CD8-positive, alpha-beta memory T cell (primary cell): ENCODE data around the gene CTNNA2. TPM values are rescaled to one million over a fixed set of nuclear protein-coding genes. Genes with fewer than 3 reads are reported as not detected.

Experiments used
- CTCF ChIA-PET: fragments of 350-600 bp; sonication (Branson Sonifier 250); formaldehyde crosslinking; loops from one replicate; lab custom pipeline; 2021; ENCODE audit warnings: antibody characterized with exemption; lab: Charles Lee
- POLR2A ChIA-PET: fragments of 350-600 bp; sonication (Branson Sonifier 250); formaldehyde crosslinking; loops from one replicate; lab custom pipeline; 2021; ENCODE audit warnings: antibody characterized with exemption; lab: Charles Lee
- DNase-seq, 5 donors: peaks; one replicate each; pipeline versions ENCODE4 v3.0.0 to v3.0.0-alpha.2; 2020 to 2022; ENCODE audit warnings: mixed read lengths in 1 of 5
- H3K27ac ChIP-seq: one replicate; pipeline ENCODE4 v1.7.0; 2013; ENCODE audit warnings: low read depth, mild to moderate bottlenecking, low read length, moderate library complexity
- H3K27me3 ChIP-seq: 2 replicates; pipeline ENCODE4 v1.7.0; 2013; ENCODE audit warnings: low read length, mild to moderate bottlenecking; ENCODE audit not compliant: insufficient read depth, poor library complexity, severe bottlenecking
- H3K36me3 ChIP-seq: 2 replicates; pipeline ENCODE4 v1.7.0; 2013; ENCODE audit warnings: mild to moderate bottlenecking, low read length, moderate library complexity; ENCODE audit not compliant: insufficient read depth
- H3K4me1 ChIP-seq: 2 replicates; pipeline ENCODE4 v1.7.0; 2013; ENCODE audit warnings: mild to moderate bottlenecking, low read length, moderate library complexity; ENCODE audit not compliant: insufficient read depth
- H3K4me3 ChIP-seq: 2 replicates; pipeline ENCODE4 v1.7.0; 2013; ENCODE audit warnings: mild to moderate bottlenecking, low read length
- H3K9me3 ChIP-seq: 2 replicates; pipeline ENCODE4 v1.7.0; 2013; ENCODE audit warnings: mild to moderate bottlenecking, low read length
- H3K27ac Mint-ChIP-seq, 8 donors: one replicate each; pipeline ENCODE4 v1.8.0; 2020 to 2021; ENCODE audit warnings: mixed read lengths in 8 of 8, mild to moderate bottlenecking in 6 of 8, inconsistent platforms in 3 of 8, moderate library complexity in 3 of 8
- H3K27me3 Mint-ChIP-seq, 2 donors: one replicate each; pipeline ENCODE4 v1.8.0; 2020 to 2021; ENCODE audit warnings: mixed read lengths in 2 of 2, mild to moderate bottlenecking in 1 of 2, moderate library complexity in 1 of 2
- H3K36me3 Mint-ChIP-seq, 3 donors: one replicate each; pipeline ENCODE4 v1.8.0; 2020 to 2021; ENCODE audit warnings: mixed read lengths in 3 of 3, inconsistent platforms in 1 of 3, mild to moderate bottlenecking in 1 of 3
- H3K4me1 Mint-ChIP-seq, 3 donors: one replicate each; pipeline ENCODE4 v1.8.0; 2020 to 2021; ENCODE audit warnings: mixed read lengths in 3 of 3, inconsistent platforms in 1 of 3, mild to moderate bottlenecking in 1 of 3
- H3K4me3 Mint-ChIP-seq, 7 donors: one replicate each; pipeline ENCODE4 v1.8.0; 2020 to 2021; ENCODE audit warnings: mixed read lengths in 7 of 7, mild to moderate bottlenecking in 6 of 7, moderate library complexity in 4 of 7, inconsistent platforms in 2 of 7
- H3K9me3 Mint-ChIP-seq, 5 donors: one replicate each; pipeline ENCODE4 v1.8.0; 2020 to 2022; ENCODE audit warnings: mixed read lengths in 5 of 5, mild to moderate bottlenecking in 3 of 5, moderate library complexity in 2 of 5, inconsistent platforms in 1 of 5
- polyA plus RNA-seq: library from polyadenylated mRNA; unstranded; fragments of 300-500 nt; fragmentation: Illumina TruSeq; gene quantifications from one replicate; pipeline ENCODE4 v1.2.3, GENCODE V29; 2021
- total RNA-seq, 2 experiments: library from RNA; stranded (reverse); gene quantifications; one replicate each; pipeline ENCODE4 v1.2.3, GENCODE V29; 2021

Gene CTNNA2
- total and polyA plus RNA-seq, 3 experiments from 2014 or later = not detected

GRCh38 chr2:79620679-79621078 lies 107.8 kb downstream of the CTNNA2 start:
- Histone ChIP-seq H3K4me1 (no peaks in the 10 kb centered on the region), H3K4me3 (no peak overlapping the region), H3K27ac (no peak overlapping the region), H3K27me3 (no peaks in the 10 kb centered on the region), H3K36me3 (no peaks in the 10 kb centered on the region), H3K9me3 (no peaks in the 10 kb centered on the region)
- Mint-ChIP-seq H3K27ac (no peak overlapping the region), H3K9me3 (peaks cover 8 to 37% (median 14%) of the 10 kb centered on the region in 5 donors), H3K36me3 (no peaks in the 10 kb centered on the region), H3K27me3 (no peaks in the 10 kb centered on the region), H3K4me3 (no peak overlapping the region), H3K4me1 (no peaks in the 10 kb centered on the region)
- ChIA-PET CTCF (no interaction called here), POLR2A (no interaction called here)
- no peak for DNase-seq

GRCh38 chr2:79621252-79621651 lies 108.4 kb downstream of the CTNNA2 start:
- H3K4me1 ChIP-seq = no peaks in the 10 kb centered on the region
- ChIA-PET POLR2A (no interaction called here), CTCF (no interaction called here)

GRCh38 chr2:79621755-79622154 lies 108.9 kb downstream of the CTNNA2 start:
- Mint-ChIP-seq H3K27ac (no peak overlapping the region), H3K4me3 (no peak overlapping the region), H3K27me3 (no peaks in the 10 kb centered on the region), H3K9me3 (peaks cover 12 to 38% (median 19%) of the 10 kb centered on the region in 5 donors), H3K4me1 (no peaks in the 10 kb centered on the region), H3K36me3 (no peaks in the 10 kb centered on the region)
- no peaks in the 10 kb centered on the region for H3K27me3 ChIP-seq
- H3K4me1 ChIP-seq = no peaks in the 10 kb centered on the region
- H3K36me3 ChIP-seq = no peaks in the 10 kb centered on the region
- DNase-seq = no peak
- no peak overlapping the region for H3K4me3 ChIP-seq
- no peaks in the 10 kb centered on the region for H3K9me3 ChIP-seq
- ChIA-PET POLR2A (no interaction called here), CTCF (no interaction called here)
- no peak overlapping the region for H3K27ac ChIP-seq

More at GRCh38 chr2:79621252-79621651, 108.4 kb downstream of the CTNNA2 start:
- Mint-ChIP-seq H3K27ac (no peak overlapping the region), H3K27me3 (no peaks in the 10 kb centered on the region), H3K4me3 (no peak overlapping the region), H3K36me3 (no peaks in the 10 kb centered on the region), H3K9me3 (peaks cover 9 to 38% (median 16%) of the 10 kb centered on the region in 5 donors), H3K4me1 (no peaks in the 10 kb centered on the region)
- Histone ChIP-seq H3K9me3 (no peaks in the 10 kb centered on the region), H3K36me3 (no peaks in the 10 kb centered on the region), H3K27me3 (no peaks in the 10 kb centered on the region), H3K27ac (no peak overlapping the region), H3K4me3 (no peak overlapping the region)
- no peak for DNase-seq

GRCh38 chr2:79622508-79622907 lies 109.7 kb downstream of the CTNNA2 start:
- no peaks in the 10 kb centered on the region for H3K4me1 Mint-ChIP-seq
- Histone ChIP-seq H3K4me1 (no peaks in the 10 kb centered on the region), H3K4me3 (no peak overlapping the region), H3K9me3 (no peaks in the 10 kb centered on the region), H3K27me3 (no peaks in the 10 kb centered on the region), H3K36me3 (no peaks in the 10 kb centered on the region), H3K27ac (no peak overlapping the region)
- CTCF ChIA-PET = no interaction called here
- no peak overlapping the region for H3K4me3 Mint-ChIP-seq
- POLR2A ChIA-PET = no interaction called here
- H3K9me3 Mint-ChIP-seq = peaks cover 12 to 33% (median 14%) of the 10 kb centered on the region in 5 donors
- H3K27ac Mint-ChIP-seq = no peak overlapping the region
- H3K27me3 Mint-ChIP-seq = no peaks in the 10 kb centered on the region
- H3K36me3 Mint-ChIP-seq = no peaks in the 10 kb centered on the region
- DNase-seq = no peak

GRCh38 chr2:79627237-79627636 lies 114.4 kb downstream of the CTNNA2 start:
- no peaks in the 10 kb centered on the region for H3K27me3 Mint-ChIP-seq
- no peaks in the 10 kb centered on the region for H3K27me3 ChIP-seq
- POLR2A ChIA-PET = no interaction called here
- CTCF ChIA-PET = no interaction called here
- no peaks in the 10 kb centered on the region for H3K36me3 Mint-ChIP-seq
- H3K27ac ChIP-seq = no peak overlapping the region
- no peaks in the 10 kb centered on the region for H3K4me1 Mint-ChIP-seq
- H3K4me3 Mint-ChIP-seq = no peak overlapping the region
- H3K4me3 ChIP-seq = no peak overlapping the region
- H3K9me3 ChIP-seq = no peaks in the 10 kb centered on the region
- no peaks in the 10 kb centered on the region for H3K4me1 ChIP-seq
- H3K9me3 Mint-ChIP-seq = peaks cover 12 to 33% (median 17%) of the 10 kb centered on the region in 5 donors
- DNase-seq = no peak
- no peaks in the 10 kb centered on the region for H3K36me3 ChIP-seq
- H3K27ac Mint-ChIP-seq = no peak overlapping the region

- Mint-ChIP-seq H3K36me3 (peaks cover 0 to 3% (median 0%) of the 10 kb centered on the region in 3 donors), H3K27ac (no peak overlapping the region), H3K9me3 (peaks cover 14 to 32% (median 23%) of the 10 kb centered on the region in 5 donors), H3K27me3 (no peaks in the 10 kb centered on the region), H3K4me3 (peak overlapping the region in 1 of 7 donors; percentile 41), H3K4me1 (no peaks in the 10 kb centered on the region)
- POLR2A ChIA-PET = no interaction called here
- H3K9me3 ChIP-seq = no peaks in the 10 kb centered on the region
- no peaks in the 10 kb centered on the region for H3K27me3 ChIP-seq
- no peak for DNase-seq
- no peaks in the 10 kb centered on the region for H3K36me3 ChIP-seq
- H3K4me3 ChIP-seq = no peak overlapping the region
- no peaks in the 10 kb centered on the region for H3K4me1 ChIP-seq
- CTCF ChIA-PET = no interaction called here
- H3K27ac ChIP-seq = no peak overlapping the region
These were observed 117.2 kb downstream of the CTNNA2 start for GRCh38 chr2:79630060-79630459.

GRCh38 chr2:79630972-79631557 lies 118.2 kb downstream of the CTNNA2 start:
- Histone ChIP-seq H3K27me3 (no peaks in the 10 kb centered on the region), H3K4me1 (no peaks in the 10 kb centered on the region), H3K36me3 (no peaks in the 10 kb centered on the region), H3K27ac (no peak overlapping the region), H3K4me3 (no peak overlapping the region), H3K9me3 (no peaks in the 10 kb centered on the region)
- Mint-ChIP-seq H3K36me3 (peaks cover 0 to 3% (median 0%) of the 10 kb centered on the region in 3 donors), H3K4me3 (no peak overlapping the region), H3K27me3 (no peaks in the 10 kb centered on the region), H3K9me3 (peaks cover 12 to 27% (median 18%) of the 10 kb centered on the region in 5 donors), H3K4me1 (no peaks in the 10 kb centered on the region), H3K27ac (no peak overlapping the region)
- DNase-seq = no peak
- POLR2A ChIA-PET = no interaction called here
- CTCF ChIA-PET = no interaction called here

GRCh38 chr2:79638410-79638809 lies 125.6 kb downstream of the CTNNA2 start:
- Histone ChIP-seq H3K36me3 (no peaks in the 10 kb centered on the region), H3K4me3 (no peak overlapping the region), H3K27ac (no peak overlapping the region), H3K9me3 (no peaks in the 10 kb centered on the region), H3K4me1 (no peaks in the 10 kb centered on the region), H3K27me3 (no peaks in the 10 kb centered on the region)
- H3K4me1 Mint-ChIP-seq = no peaks in the 10 kb centered on the region
- H3K27me3 Mint-ChIP-seq = peaks cover 0 to 2% of the 10 kb centered on the region in 2 donors
- H3K36me3 Mint-ChIP-seq = peaks cover 0 to 3% (median 0%) of the 10 kb centered on the region in 3 donors
- no peak overlapping the region for H3K4me3 Mint-ChIP-seq
- ChIA-PET POLR2A (no interaction called here), CTCF (no interaction called here)
- peaks cover 9 to 25% (median 15%) of the 10 kb centered on the region in 5 donors for H3K9me3 Mint-ChIP-seq
- no peak overlapping the region for H3K27ac Mint-ChIP-seq
- DNase-seq = no peak
